GM19372 (cell line): ENCODE measurements around the gene FGF22.
A peak's percentile ranks its signal among the peaks of the same experiment; 100 is the strongest.
"Not testable (repeated sequence)": the region's sequence is repeated elsewhere in the genome, so short reads cannot be mapped to it uniquely, and the experiment has no call there.

Source experiments
- ATAC-seq: cut with Tn5 transposase; IDR thresholded peaks from one replicate; pipeline ENCODE4 v1.9.1; 2021; ENCODE audit warnings: mild to moderate bottlenecking, low read depth, moderate library complexity; ENCODE audit not compliant: unreplicated experiment

Gene FGF22

DNA sequence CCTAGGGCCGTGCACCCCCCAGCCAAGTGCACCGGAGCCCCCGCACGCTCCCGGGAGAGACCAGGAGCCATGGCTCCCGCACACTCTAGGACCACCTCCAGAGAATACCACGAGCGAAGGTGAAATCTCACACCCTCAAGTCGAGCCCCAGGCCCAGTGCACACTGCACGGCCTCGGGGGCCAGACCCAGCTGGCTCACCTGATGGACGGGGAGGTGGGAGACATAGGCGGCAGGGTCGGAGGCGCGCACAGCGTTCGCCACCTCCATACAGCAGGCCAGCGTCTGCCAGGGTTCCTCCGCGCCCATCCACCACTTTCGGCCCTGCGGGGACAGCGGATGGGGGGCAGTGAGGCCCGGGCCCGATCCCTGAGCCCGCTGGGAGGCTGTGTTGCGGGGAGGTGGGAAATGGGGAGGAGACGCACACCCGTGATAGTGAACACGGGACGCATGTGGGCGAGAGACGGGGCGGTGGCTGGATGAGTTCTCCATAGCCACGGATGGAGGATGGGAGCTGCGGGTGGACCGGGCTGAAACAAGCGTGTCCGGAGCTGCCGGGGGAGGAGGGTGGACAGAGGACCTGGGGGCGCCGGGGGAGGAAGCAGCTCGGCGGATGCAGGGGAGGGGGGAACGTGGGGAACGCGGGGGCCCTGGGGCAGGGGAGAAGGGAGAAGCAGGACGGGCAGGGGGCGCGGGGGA lies 19.4 kb upstream of the FGF22 start:
- no peak for ATAC-seq

DNA sequence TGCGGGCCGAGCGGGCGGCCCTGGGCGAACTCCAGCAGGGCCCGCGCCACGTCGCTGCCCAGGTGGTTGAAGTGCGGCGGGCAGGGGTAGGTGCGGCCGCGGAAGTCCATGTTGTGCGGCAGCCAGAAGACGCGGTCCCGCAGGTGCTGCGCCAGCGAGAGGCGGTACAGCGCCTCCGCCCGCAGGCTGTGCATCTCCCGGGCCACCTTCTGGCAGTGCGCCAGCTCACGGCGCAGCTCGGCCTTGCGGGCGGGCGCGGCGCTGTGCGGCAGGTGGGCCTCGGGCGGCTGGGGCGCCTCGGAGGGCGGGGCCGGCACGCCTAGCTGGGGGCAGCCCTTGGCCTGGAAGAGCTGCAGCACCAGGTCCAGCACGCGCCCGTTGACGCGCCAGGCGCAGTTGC lies 18.5 kb upstream of the FGF22 start:
- ATAC-seq, result not testable (repeated sequence)

DNA sequence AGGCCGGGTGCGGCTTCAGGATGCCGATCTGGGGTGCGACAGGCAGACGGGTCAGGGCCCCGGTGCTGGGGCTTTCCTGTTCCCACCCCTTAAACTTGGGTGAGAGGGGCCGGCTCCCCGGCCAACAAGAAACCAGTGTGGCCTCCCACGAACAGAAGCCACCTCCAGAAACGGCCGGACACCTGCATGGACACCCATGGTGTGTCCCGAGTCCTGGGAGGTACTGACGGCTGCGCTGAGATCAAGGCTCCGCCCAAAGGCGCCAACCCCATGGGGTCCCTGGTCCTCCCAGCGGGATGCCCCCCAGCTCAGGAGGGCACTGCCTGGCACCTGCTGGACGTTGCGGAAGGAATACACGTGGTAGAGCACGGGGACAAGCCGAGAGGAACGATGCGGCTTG lies 17.9 kb upstream of the FGF22 start:
- ATAC-seq, result no peak

DNA sequence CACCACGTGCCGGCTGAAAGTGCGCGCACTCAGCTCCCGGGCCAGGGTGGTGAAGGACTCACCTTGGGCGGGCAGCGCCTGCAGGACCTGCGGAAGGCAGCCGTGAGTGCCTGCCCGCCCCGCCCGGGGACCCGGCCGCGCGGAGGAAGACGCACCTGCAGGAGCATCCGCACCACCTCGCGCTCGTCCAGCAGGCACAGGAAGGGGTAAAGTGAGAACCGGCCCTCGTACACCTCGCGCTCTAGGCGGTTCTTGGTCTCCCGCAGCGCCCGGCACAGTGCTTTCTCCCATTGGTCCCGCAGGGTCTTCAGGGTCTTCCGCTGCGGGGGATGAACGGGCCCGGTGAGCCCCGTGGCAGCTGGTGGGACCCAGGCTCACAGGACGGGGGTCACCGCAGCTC lies 17.0 kb upstream of the FGF22 start:
- no peak for ATAC-seq

DNA sequence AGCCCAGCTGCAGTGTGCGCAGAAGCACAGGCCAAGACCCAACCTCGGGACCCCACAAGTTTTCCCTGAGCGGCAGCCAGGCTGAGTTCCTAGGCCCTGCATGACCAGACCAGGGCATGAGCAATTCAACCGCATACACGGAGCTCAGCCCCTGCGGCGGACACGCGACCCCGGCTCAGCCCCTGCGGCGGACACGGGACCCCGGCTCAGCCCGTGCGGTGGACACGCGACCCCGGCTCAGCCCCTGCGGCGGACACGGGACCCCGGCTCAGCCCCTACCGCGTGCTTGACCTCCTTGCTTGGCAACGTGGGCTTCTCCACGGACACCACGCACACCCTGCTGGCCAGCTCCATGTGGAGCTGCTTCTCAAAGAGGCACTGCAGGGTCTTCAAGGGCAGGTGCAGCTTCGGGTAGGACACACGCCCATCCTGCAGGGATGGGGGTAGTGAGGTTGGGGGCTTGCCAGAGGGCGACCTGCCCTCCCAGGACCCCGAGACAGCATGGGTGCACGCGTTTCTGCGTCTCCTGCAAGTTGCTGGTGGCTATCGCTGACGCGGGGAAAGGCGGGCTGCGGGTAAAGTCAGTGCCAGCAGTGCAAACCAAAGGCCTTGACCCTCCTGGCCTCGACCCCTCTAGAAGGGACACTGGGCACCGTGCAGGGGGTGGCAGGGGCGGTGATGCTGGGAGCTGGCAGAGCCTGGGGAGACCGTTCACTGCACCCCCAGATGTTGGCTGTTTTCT lies 16.3 kb upstream of the FGF22 start:
- ATAC-seq, result no peak

DNA sequence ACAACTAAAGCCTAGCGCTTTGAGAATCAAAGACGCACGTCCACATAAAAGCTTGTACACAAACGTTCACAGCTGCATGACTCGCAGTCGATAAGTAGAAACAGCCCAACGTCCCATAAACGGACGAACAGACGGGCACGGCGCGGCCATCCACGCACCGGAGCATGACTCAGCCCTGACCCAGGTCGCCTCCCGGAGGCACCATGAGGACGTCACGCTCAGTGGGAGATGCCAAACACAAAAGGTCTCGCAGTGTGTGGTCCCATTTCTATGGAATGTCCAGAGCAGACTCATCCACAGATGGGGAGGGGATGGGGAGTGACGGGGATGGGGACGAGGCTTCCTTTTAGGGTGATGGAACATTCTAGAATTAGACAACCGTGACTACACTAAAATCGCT lies 15.7 kb upstream of the FGF22 start:
- no peak for ATAC-seq

DNA sequence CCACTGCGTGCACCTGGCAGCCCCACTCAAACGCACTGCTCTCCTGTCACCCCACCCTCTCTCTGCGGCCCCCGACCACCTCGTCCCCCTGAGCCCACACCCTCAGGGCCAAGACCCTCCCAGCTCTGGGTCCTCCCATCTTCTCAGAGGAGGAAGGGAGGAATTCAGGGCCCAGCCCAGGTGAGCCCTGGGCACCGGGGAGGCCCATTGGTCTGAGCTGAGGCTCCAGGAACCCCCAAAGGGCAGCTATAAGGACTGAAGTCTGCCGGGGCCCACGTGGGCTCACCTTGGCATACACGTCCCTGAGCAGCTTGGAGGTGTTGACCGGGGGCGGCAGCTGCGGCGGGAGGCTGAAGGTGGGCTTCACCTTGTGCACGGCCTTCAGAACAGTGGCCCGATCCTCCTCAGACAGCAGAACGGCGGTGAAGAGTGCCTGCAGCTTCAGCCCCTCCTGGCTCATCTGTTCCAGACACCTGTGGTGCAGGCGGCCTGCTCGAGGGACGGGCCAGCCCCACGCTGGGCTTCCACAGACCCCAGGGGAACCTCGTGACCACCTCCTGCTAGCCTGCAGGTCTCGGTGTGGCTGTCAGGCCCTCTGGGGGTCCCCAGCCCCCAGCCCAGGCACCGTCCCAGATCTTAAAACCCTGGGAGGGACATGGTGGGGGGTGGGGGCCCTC lies 15.1 kb upstream of the FGF22 start:
- ATAC-seq, result no peak

DNA sequence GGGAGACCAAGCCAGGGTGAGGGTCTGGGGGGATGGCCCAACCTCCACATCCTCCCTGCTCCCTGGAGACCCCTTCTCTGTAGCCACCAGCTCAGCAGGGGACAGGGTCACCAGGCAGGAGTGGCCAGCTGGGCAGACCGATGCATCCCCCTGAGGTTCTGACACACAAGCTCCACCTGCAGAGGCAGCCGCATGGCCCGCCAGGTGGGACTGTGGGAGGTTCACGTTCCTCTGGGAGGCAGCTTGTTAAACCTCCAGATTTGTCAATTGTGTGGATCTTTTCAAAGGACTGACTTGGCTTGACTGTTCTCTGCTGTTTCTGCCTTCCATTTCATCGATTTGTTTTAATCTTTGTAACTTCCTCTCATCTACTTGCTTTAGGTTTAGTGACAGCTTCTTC lies 14.4 kb upstream of the FGF22 start:
- no peak for ATAC-seq

DNA sequence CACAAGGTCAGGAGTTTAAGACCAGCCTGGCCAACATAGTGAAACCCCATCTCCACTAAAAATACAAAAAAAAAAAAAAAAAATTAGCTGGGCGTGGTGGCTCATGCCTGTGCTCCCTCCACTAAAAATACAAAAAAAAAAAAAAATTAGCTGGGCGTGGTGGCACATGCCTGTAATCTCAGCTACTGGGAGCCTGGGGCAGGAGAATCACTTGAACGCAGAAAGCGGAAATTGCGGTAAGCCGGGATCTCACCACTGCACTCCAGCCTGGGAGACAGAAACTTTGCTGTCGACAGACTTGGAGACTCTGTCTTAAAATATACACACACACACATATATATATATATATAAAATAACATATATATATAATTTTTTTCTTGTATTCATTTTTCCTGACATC lies 13.1 kb upstream of the FGF22 start:
- ATAC-seq, result not testable (repeated sequence)

DNA sequence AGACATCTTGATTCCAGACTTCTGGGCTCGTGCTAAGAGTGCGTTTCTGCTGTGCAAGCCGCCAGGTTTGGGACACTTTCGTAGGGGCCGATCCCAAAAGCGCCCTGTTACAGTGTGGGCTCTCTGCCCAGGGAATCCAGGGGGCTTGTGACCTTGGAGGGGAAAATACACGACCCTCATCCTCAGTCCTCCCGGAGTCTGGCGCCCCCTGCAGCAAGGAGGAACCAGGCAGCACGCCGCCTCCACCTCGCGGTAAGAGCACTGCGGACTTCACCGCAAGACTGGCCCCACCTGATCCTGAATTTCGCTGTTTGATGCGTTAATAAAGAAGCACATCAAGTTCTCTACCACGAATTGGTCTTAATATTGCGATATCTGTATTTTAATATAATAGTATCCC lies 11.5 kb upstream of the FGF22 start:
- no peak for ATAC-seq

DNA sequence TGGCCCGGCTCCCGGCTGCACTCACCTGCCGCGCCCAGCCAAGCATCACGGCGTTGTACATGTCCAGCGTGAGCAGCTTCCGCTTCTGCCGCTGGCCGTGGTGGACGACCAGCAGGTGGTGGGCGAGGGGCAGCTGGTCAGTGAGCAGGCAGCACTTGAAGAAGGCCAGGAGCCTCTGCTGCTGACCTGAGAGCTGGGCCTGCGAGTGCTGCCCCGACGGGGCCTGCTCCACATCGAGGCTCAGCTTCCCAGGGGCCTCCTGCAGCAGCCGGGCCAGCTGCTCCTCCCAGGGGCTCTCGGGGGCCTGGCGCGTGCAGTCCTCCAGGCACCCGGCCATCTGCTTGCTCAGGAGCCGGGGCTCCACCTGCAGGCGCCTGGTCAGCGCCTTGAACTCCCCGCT lies 10.2 kb upstream of the FGF22 start:
- not testable (repeated sequence) for ATAC-seq

DNA sequence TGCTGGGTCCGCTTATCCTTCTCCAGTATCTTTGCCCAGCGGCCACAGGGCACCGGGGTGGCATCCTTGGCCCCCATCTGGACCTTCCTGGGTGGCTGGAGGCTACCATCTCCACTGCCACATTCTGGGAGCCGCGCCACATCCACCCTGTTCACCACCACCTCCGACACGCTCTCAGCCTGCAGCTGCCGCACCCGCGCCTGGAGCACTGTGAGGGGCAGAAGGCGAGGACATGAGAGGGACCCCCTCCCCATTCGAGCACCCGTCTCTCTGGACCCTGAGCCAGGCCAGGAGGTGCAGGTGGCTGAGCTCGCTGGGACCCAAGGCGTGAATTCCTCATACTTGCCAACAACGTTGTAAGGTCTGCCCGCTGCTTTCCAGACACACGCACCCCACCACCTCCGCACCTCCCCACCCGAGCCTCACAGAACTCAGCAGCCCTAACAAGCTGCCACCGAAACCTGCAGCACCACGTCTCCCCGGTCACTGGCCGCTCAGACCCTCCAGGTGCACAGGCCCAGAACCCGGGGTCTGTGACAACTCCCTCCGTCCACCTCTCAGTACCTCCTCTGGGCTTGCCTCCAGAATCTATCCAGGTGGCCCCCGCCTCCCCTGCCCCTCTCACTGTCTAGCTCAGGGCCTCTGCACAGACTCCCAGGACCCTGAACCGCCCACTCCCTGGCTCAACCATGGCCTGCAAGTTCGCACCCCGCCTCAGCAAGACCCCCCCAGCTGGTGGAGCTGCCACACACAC lies 9.5 kb upstream of the FGF22 start:
- ATAC-seq, result no peak

DNA sequence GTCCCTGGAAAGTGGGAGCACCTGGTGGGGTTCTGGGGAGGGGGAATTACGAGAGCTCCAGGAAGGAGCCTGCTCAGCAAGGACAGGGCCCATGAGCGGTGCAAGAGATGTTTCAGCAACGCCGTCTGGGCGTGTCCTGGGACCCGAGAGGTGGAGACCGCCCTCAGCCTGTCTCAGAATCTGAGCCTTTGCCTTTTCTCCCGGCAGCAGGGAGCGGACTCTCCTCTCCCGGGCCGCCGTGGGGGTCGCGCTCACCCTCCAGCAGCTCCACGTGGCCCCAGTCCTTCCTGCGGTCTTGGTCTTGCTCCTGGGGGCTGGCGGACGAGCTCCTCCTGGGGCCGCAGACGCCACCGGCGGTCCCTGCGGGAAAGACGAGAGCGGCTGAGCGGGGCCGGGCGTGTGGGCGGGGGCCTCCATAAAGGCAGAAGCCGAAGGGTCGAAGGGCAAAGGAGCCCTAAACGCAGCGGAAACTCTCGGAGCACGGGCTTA lies 7.1 kb upstream of the FGF22 start:
- peak; percentile 25 for ATAC-seq

DNA sequence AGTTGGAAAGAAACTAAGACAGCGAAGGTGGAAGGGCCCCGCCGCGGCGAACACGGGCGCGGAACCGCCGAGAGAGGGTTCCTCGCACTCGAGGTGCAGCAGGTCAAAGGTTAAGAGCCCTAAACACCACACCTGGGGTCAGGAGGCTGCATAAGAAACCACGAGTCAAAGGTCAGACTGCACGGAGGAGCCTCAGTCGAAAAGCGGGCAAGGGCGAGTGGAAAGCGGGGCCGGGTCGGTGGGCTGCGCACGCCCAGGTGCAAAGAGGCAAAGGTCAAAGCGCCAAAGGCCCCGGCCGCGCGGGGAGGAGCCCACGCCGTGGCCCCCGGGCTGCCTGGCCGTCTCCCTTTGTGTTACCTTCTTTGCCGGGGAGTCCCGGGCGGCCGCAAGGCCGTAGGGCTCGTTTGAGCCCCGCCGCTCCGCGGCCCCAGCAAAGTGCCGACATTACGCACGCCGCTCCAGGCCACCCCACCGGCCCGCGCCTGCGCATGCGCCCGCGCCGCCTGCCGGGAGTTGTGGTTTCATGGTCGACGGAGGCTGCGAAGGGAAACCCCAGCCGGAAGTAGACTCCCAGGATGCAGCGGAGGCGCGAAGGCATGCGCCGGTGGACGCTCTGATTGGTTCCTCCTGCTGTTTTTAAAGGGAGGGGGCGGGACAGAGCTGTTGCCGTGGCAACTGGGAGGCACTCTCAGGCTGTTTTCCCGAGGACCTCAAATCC lies 6.5 kb upstream of the FGF22 start, which contains the start of gene POLRMT:
POLRMT (minus strand) TSS at position 470 of the 718 bp plus-strand sequence; CDS start at position 445, 25 bp downstream.
- ATAC-seq, result peak; percentile 92

DNA sequence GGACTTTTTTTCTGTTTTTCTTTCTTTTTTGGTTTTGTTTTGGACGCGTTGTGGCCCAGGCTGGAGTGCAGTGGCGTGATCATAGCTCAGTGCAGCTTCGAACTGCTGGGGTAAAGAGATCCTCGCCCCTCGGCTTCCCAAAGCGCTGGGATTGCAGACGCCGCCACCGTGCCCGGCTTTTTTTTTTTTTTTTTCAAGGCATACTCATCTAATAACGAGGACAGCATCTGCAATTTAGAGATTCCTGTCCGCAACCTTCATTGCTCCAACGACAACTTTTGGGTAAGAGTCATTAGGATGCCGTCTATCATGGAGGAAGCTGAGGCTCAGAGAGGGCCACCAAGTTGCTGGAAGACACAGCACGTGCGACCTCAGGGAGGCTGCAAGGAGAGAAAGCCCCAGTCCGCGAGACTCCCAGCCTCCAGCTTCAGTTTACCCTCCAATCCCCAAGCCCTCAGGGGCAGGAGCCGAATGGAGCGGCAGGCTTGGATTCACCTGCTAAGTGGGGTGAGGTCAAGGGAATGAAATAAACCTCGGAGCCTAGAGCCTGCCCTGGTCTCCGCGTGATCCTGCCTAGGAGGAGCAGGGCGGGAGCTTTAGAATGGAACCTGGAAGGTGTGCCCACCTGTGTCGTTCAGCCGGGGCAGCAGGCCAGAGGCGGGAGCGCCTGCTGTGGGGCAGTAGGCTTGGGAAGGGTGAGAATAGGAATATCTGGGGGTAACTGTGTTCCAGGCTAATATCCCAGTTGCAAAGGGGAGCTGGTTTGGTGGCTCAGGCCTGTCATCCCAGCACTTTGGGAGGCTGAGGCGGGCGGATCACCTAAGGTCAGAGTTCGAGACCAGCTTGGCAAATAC lies 5.7 kb upstream of the FGF22 start:
- ATAC-seq, result no peak

DNA sequence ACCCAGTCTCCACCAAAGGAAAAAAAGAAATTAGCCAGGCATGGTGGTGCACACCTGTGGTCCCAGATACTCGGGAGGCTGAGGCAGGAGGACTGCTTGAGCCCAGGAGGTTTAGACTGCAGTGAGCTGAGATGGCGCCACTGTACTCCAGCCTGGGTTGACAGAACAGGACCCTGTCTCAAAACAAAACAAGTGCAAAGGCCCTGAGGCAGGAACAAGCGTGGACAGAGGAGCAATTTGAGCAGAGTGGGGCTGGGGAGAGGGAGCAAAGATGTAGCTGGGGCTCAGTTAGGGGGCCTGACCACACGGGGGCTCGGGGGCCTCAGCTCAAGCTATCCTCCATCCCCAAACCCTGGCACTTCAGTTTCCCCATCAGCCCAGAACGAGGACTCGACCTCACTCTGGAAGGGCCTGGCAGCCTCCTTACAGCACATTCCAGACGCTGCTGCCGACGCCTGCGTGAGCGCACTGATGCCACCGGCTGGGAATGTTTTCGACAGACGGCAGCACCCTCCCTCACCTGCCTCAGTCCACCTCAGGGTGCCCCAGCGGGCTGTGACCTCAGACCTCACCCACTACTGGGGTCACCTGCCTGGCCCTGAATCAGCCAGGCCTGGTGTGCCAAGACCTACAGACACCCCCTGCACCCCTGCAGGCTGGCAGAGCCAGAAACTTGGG lies 4.6 kb upstream of the FGF22 start:
- no peak for ATAC-seq

DNA sequence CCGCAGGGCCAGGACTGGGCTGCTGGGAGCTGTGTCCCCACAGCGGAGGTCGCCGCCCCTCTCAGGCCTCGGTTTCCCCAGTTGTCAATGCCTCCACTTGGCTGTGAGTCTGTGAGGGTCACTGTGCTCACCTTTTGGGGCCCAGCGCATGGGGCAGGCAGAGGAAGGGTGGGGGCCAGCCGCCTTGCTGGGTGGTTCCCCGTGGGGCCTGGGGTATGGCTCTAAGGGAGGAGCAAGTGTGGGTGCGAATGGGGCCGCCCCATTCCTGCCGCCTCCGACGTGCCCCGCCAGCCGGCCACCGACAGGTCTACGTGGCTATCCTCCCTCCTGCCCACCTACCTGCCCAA lies 800 bp upstream of the FGF22 start:
- ATAC-seq, result no peak

DNA sequence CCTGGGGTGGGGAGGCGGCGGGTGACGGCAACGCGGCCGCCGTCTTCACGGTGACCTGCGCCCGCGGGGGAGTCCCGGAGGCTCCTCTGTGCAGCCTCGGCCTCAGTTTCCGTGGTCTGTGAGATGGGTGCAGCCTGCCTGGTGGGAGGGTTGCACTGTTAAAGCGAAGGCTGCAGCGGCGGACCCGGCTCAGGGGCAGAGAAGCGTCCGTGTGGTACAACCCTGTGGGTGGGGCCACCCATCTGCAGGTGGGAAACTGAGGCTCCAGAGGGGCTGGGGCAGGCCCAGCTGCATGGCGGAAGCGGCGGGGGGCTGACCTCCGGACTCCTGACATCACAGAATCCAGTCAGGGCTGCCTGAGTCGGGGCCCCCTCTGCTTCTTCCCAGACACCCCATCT lies 481 bp downstream of the FGF22 start:
- no peak for ATAC-seq
